ENCODE results near the gene RALGPS2. TPM values are rescaled to one million over a fixed set of nuclear protein-coding genes. Genes with fewer than 3 reads are reported as not detected.

RALGPS2 gene
- total RNA-seq, 6 experiments from 2014 or later, result 21.0 to 38.3 (median 28.4) TPM

DNA sequence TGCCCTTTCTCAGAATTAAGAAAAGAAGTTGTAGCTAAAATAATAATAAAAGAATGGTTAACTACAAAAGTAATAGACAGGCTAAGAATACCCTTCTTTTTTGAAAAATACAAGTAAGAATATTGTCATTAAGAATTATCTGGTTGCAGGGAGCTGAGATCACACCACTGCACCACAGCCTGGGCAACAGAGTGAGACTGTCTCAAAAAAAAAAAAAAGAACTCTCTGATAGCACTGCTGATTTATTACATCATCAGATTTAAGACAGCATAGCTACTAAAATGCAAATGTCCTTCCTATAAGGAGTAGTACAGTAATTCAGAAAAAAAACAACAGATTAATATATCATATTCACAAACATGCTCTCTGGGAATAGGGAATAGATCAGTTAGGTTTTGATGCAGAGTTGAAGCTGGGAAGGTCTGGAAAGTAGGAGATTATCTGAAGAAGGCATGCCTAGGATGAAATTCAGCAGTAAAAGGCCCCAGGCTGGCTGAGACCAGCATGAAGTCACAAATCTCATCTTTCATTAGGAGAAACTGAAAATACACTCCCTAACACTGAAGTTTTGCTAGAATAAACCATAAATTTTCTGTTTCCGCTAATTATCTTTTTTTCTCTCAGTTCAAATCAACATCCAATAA lies 176.6 kb downstream of the RALGPS2 start:
- Histone ChIP-seq H3K4me3 (no peak overlapping the region), H3K4me1 (no peaks in the 10 kb centered on the region), H3K27ac (no peak overlapping the region), H3K9me3 (no peaks in the 10 kb centered on the region), H3K36me3 (peaks cover 0 to 5% (median 2%) of the 10 kb centered on the region in 4 donors), H3K27me3 (no peaks in the 10 kb centered on the region)
- ATAC-seq, result no peak
- no peak for DNase-seq
- 91% methylated on average over 1 of the region's 1 CpG for WGBS (ENCODE audit: insufficient coverage, low coverage, low lambda C conversion rate, missing lambda C conversion rate)
- intact Hi-C loops (cut with DNase I), result no loop called here
- TF ChIP-seq CTCF (IDR thresholded peaks at IDR 0.05), result no peak
- TF ChIP-seq POLR2A (IDR thresholded peaks at IDR 0.05), result no peak

DNA sequence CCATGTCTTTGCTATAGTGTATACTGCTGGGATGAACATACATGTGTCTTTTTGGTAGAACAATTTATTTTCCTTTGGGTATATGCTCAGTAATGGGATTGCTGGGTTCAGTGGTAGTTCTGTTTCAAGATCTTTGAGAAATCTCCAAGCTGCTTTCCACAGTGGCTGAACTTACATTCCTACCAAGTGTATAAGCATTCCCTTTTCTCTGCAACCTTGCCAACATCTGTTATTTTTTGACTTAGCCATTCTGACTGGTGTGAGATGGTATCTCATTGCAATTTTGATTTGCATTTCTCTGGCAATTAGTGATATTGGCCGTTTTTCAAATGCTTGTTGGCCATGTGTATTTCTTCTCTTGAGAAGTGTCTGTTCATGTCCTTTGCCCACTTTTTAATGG lies 183.3 kb downstream of the RALGPS2 start:
- Histone ChIP-seq H3K27me3 (no peaks in the 10 kb centered on the region), H3K27ac (no peak overlapping the region), H3K9me3 (no peaks in the 10 kb centered on the region), H3K36me3 (peaks cover 0 to 11% (median 0%) of the 10 kb centered on the region in 4 donors), H3K4me1 (no peaks in the 10 kb centered on the region), H3K4me3 (no peak overlapping the region)
- intact Hi-C loops (cut with DNase I), result no loop called here
- 44% methylated on average over 1 of the region's 1 CpG for WGBS (ENCODE audit: insufficient coverage, low coverage, low lambda C conversion rate, missing lambda C conversion rate)
- TF ChIP-seq POLR2A (IDR thresholded peaks at IDR 0.05) (no peak), CTCF (IDR thresholded peaks at IDR 0.05) (no peak)
- no peak for DNase-seq
- no peak for ATAC-seq

GRCh38 chr1:178910023-178910422 lies 185.0 kb downstream of the RALGPS2 start:
- Histone ChIP-seq H3K4me1 (no peaks in the 10 kb centered on the region), H3K27me3 (no peaks in the 10 kb centered on the region), H3K27ac (no peak overlapping the region), H3K4me3 (no peak overlapping the region), H3K9me3 (no peaks in the 10 kb centered on the region), H3K36me3 (peaks cover 0 to 11% (median 0%) of the 10 kb centered on the region in 4 donors)
- DNase-seq (no peak), ATAC-seq (no peak)
- intact Hi-C loops (cut with DNase I), result no loop called here
- 79% methylated on average over 1 of the region's 1 CpG for whole genome bisulfite sequencing (ENCODE audit: insufficient coverage, low coverage, low lambda C conversion rate, missing lambda C conversion rate)
- no peak for TF ChIP-seq CTCF (IDR thresholded peaks at IDR 0.05)
- TF ChIP-seq POLR2A (IDR thresholded peaks at IDR 0.05), result no peak

DNA sequence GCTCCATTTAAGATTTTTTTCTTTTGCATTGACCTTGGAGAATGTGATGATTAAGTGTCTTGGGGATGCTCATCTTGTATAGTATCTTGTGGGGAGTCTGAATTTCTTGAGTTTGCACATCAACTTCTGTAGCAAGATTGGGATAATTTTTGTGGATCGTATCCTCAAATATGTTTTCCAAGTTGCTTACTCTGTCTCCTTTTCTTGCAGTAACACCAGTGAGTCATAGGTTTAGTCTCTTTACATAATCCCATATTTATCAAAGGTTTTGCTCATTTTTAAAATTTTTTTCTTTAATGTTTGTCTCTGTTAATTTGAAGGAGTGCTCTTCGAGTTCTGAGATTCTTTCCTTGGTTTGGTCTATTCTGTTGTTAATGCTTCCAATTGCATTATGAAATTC lies 187.6 kb downstream of the RALGPS2 start:
- peaks cover 0 to 2% (median 0%) of the 10 kb centered on the region in 4 donors for H3K36me3 ChIP-seq
- H3K9me3 ChIP-seq, result no peaks in the 10 kb centered on the region
- no peak for TF ChIP-seq POLR2A (IDR thresholded peaks at IDR 0.05)
- no peak for TF ChIP-seq CTCF (IDR thresholded peaks at IDR 0.05)
- peaks cover 0 to 23% (median 5%) of the 10 kb centered on the region in 4 donors for H3K4me1 ChIP-seq
- WGBS (ENCODE audit: insufficient coverage, low coverage, low lambda C conversion rate, missing lambda C conversion rate), result 100% methylated on average over 2 of the region's 2 CpGs
- no peak overlapping the region for H3K4me3 ChIP-seq
- no peaks in the 10 kb centered on the region for H3K27me3 ChIP-seq
- H3K27ac ChIP-seq, result no peak overlapping the region
- intact Hi-C loops (cut with DNase I), result no loop called here
- DNase-seq (no peak), ATAC-seq (no peak)

Measured in right lobe of liver (tissue), 6 donors.